ENCODE results near the gene TBC1D22B.

Gene TBC1D22B

DNA sequence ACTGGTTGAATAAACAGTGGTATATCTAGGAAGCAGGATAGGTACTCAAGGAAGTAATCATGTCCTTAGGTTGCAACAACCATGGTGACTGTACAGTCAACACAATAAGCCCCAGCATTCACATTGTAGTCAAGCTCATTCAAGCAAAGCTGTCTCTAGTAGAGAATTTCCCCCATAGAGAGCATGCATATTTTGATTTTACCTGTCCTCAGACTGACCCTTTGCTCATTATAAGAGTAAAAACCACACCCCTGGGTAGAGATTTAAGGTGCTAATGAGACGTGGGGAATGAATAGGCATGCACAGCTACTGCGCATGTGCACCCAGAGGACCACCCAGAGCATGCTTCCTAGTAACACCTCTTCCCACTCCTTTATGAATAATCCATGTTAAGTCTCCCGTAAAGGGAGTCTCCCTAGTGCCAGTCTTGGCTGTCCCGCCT lies 90.1 kb downstream of the TBC1D22B start:
- no peaks in the 10 kb centered on the region for H3K9me3 ChIP-seq (ENCODE audit: insufficient read depth, low read depth, low read length)
- H3K4me3 ChIP-seq (ENCODE audit: low read length, poor library complexity, severe bottlenecking): no peak overlapping the region
- H3K9ac ChIP-seq (ENCODE audit: low read depth, low read length, poor library complexity, severe bottlenecking): no peak overlapping the region
- no peaks in the 10 kb centered on the region for H3K27me3 ChIP-seq (ENCODE audit: insufficient read depth, low read length, poor library complexity, severe bottlenecking)
- no peak overlapping the region for H2AFZ ChIP-seq (ENCODE audit: low read length)
- TF ChIP-seq EZH2phosphoT487 (IDR thresholded peaks at IDR 0.05; ENCODE audit: borderline replicate concordance): no peak
- TF ChIP-seq, protein P1, sequence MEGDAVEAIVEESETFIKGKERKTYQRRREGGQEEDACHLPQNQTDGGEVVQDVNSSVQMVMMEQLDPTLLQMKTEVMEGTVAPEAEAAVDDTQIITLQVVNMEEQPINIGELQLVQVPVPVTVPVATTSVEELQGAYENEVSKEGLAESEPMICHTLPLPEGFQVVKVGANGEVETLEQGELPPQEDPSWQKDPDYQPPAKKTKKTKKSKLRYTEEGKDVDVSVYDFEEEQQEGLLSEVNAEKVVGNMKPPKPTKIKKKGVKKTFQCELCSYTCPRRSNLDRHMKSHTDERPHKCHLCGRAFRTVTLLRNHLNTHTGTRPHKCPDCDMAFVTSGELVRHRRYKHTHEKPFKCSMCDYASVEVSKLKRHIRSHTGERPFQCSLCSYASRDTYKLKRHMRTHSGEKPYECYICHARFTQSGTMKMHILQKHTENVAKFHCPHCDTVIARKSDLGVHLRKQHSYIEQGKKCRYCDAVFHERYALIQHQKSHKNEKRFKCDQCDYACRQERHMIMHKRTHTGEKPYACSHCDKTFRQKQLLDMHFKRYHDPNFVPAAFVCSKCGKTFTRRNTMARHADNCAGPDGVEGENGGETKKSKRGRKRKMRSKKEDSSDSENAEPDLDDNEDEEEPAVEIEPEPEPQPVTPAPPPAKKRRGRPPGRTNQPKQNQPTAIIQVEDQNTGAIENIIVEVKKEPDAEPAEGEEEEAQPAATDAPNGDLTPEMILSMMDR (conservative IDR thresholded peaks at IDR 0.05; ENCODE audit: low read length): no peak
- H4K20me1 ChIP-seq (ENCODE audit: insufficient read depth, low read length, poor library complexity, severe bottlenecking): no peaks in the 10 kb centered on the region
- peaks cover 8% of the 10 kb centered on the region for H3K4me1 ChIP-seq (ENCODE audit: insufficient read depth, low read length, poor library complexity, severe bottlenecking)
- H3K4me2 ChIP-seq (ENCODE audit: low read depth, low read length, poor library complexity, severe bottlenecking): no peak overlapping the region
- no peaks in the 10 kb centered on the region for H3K9me2 ChIP-seq (replicated peaks; ENCODE audit: low read depth, low read length)
- no peaks in the 10 kb centered on the region for H3K36me3 ChIP-seq (ENCODE audit: insufficient read depth, low read length)
- no peaks in the 10 kb centered on the region for H3K79me2 ChIP-seq (ENCODE audit: insufficient read depth, low read length)
- no peaks in the 10 kb centered on the region for H3F3A ChIP-seq (ENCODE audit: low read depth)

DNA sequence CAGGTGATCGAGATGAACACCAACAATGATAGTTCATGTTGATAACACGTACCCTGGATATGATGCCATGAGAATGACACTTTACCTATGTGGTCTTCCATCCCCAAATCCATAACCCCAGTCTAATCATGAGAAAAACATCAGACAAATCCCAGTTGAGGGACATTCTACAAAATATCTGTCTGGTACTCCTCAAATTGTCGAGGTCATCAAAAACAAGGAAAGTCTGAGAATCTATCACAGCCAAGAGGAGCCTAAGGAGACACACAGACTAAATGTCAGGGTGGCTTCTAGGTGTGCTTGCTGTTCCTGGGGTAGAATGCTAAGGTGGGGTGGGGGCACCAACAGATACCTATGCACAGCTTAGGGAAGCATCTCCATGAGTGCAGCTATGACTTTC lies 93.5 kb downstream of the TBC1D22B start:
- H3K9me3 ChIP-seq (ENCODE audit: insufficient read depth, low read depth, low read length): no peaks in the 10 kb centered on the region
- no peak overlapping the region for H2AFZ ChIP-seq (ENCODE audit: low read length)
- H3K36me3 ChIP-seq (ENCODE audit: insufficient read depth, low read length): no peaks in the 10 kb centered on the region
- peaks cover 22% of the 10 kb centered on the region for H3K79me2 ChIP-seq (ENCODE audit: insufficient read depth, low read length)
- no peak overlapping the region for H3K4me3 ChIP-seq (ENCODE audit: low read length, poor library complexity, severe bottlenecking)
- H3K27me3 ChIP-seq (ENCODE audit: insufficient read depth, low read length, poor library complexity, severe bottlenecking): no peaks in the 10 kb centered on the region
- peaks cover 19% of the 10 kb centered on the region for H3K4me1 ChIP-seq (ENCODE audit: insufficient read depth, low read length, poor library complexity, severe bottlenecking)
- peaks cover 12% of the 10 kb centered on the region for H4K20me1 ChIP-seq (ENCODE audit: insufficient read depth, low read length, poor library complexity, severe bottlenecking)
- no peak overlapping the region for H3K9ac ChIP-seq (ENCODE audit: low read depth, low read length, poor library complexity, severe bottlenecking)
- no peaks in the 10 kb centered on the region for H3F3A ChIP-seq (ENCODE audit: low read depth)
- H3K9me2 ChIP-seq (replicated peaks; ENCODE audit: low read depth, low read length): no peaks in the 10 kb centered on the region
- no peak overlapping the region for H3K4me2 ChIP-seq (ENCODE audit: low read depth, low read length, poor library complexity, severe bottlenecking)
- TF ChIP-seq EZH2phosphoT487 (IDR thresholded peaks at IDR 0.05; ENCODE audit: borderline replicate concordance): no peak
- TF ChIP-seq, protein P1 (conservative IDR thresholded peaks at IDR 0.05; ENCODE audit: low read length): no peak

DNA sequence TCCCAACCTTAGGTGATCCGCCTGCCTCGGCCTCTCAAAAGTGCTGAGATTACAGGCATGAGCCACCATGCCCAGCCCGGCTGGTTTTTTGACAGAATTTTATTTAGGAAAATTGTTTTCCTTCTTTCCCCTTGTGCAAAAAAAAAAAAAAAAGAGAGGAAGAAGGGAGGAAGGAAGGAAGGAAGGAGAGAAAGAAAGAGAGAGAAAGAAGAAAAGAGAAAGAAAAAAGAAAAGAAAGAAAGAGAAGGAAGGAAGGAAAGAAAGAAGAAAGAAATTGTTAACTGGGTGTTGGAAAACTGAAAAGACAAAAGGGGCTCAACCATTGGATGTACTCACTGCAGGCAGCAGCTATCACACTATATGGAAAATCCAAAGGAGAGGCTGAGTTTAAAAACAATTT lies 94.8 kb downstream of the TBC1D22B start:
- Histone ChIP-seq H3K4me3 (ENCODE audit: low read length, poor library complexity, severe bottlenecking) (no peak overlapping the region), H4K20me1 (ENCODE audit: insufficient read depth, low read length, poor library complexity, severe bottlenecking) (peaks cover 12% of the 10 kb centered on the region), H3K36me3 (ENCODE audit: insufficient read depth, low read length) (no peaks in the 10 kb centered on the region), H3K4me1 (ENCODE audit: insufficient read depth, low read length, poor library complexity, severe bottlenecking) (peaks cover 32% of the 10 kb centered on the region), H3K9ac (ENCODE audit: low read depth, low read length, poor library complexity, severe bottlenecking) (no peak overlapping the region), H3K79me2 (ENCODE audit: insufficient read depth, low read length) (peaks cover 35% of the 10 kb centered on the region), H3F3A (ENCODE audit: low read depth) (no peaks in the 10 kb centered on the region), H3K27me3 (ENCODE audit: insufficient read depth, low read length, poor library complexity, severe bottlenecking) (no peaks in the 10 kb centered on the region), H3K9me3 (ENCODE audit: insufficient read depth, low read depth, low read length) (no peaks in the 10 kb centered on the region), H2AFZ (ENCODE audit: low read length) (no peak overlapping the region), H3K9me2 (replicated peaks; ENCODE audit: low read depth, low read length) (no peaks in the 10 kb centered on the region), H3K4me2 (ENCODE audit: low read depth, low read length, poor library complexity, severe bottlenecking) (no peak overlapping the region)
- TF ChIP-seq EZH2phosphoT487 (IDR thresholded peaks at IDR 0.05; ENCODE audit: borderline replicate concordance): no peak
- TF ChIP-seq, protein P1 (conservative IDR thresholded peaks at IDR 0.05; ENCODE audit: low read length): no peak

All from Loucy (cell line).